ENCODE measurements around the gene URM1.

The URM1 gene

DNA sequence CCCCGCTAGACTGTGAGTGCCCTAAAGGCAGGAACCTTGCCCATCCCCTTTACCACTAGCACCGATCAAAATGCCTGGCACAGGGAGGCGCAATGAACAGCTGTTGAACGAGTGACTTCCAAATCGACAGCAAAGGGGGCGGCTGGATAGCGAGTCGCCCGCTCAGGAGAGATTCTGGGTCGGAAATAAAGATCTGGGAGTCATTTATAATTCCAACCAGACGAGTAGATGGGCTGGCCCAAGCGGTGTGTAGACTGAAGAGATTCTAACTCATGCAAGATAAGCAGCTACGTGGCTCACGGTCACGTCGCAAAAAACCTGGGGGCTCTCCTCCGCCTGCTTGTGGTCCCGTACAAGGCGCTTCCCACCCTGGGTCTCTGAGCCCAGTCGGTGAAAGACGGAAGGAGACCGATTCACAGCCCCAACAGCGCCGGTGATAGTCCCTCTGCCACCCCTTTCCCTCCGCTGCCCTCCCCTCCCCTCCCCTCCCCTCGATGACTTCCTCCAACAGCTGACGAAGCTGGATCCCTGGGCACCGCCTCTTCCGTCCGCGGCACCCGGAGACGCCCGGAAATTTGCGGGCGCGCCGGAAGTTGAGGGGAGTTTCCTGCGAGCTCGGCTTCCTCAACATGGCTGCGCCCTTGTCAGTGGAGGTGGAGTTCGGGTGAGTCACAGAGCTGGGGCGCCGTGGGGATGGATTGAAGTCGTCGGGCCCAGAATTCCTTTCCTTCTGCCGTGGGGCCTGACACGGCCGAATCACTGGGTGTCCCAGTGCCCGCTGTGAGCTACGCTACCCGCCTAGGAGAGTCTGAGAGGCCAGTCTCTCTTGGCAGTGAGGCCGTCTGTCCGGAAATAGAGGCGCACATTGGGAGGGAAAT lies at the start of gene URM1:
Gene URM1 (plus strand): TSS at position 623 of the 878 bp plus-strand sequence. CDS start 7 bp downstream, at position 630.
- peak within 1 kb of the TSS; percentile 99 for H3K4me3 ChIP-seq (ENCODE audit: control insufficient read depth, low read depth, low read length)
- TF ChIP-seq, protein P1, sequence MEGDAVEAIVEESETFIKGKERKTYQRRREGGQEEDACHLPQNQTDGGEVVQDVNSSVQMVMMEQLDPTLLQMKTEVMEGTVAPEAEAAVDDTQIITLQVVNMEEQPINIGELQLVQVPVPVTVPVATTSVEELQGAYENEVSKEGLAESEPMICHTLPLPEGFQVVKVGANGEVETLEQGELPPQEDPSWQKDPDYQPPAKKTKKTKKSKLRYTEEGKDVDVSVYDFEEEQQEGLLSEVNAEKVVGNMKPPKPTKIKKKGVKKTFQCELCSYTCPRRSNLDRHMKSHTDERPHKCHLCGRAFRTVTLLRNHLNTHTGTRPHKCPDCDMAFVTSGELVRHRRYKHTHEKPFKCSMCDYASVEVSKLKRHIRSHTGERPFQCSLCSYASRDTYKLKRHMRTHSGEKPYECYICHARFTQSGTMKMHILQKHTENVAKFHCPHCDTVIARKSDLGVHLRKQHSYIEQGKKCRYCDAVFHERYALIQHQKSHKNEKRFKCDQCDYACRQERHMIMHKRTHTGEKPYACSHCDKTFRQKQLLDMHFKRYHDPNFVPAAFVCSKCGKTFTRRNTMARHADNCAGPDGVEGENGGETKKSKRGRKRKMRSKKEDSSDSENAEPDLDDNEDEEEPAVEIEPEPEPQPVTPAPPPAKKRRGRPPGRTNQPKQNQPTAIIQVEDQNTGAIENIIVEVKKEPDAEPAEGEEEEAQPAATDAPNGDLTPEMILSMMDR (conservative IDR thresholded peaks at IDR 0.05; ENCODE audit: control insufficient read depth, insufficient read depth, low read depth, low read length) = no peak
- peak; percentile 93 for DNase-seq (ENCODE audit: low read depth)

DNA sequence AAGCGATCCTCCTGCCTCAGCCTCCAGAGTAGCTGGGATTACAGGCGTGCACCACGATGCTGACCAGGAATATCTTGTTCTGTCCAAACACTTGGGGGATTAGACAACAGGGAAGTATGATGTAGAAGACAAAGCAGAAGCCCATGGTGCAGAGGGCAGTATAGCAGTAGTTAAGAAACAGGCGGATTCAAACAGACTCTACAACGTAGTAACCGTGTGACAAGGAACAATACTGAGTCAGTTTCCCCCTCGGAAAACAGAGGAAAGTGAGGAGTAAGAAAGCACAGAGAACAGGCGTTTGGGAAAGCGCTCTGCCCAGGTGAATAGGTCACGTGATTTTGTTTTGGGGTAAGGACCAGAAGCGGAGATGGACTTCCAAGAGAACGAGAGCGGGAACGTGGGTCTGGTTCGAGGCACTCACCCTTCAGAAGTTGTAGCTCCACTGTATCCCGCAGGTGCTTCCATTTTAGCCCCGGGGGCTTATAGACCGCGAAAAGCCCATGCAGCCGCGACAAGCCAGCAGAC lies 49.2 kb upstream of the URM1 start:
- DNase-seq (ENCODE audit: low read depth) = no peak
- H3K4me3 ChIP-seq (ENCODE audit: control insufficient read depth, low read depth, low read length) = peak overlapping the region; percentile 93
- TF ChIP-seq, protein P1 (conservative IDR thresholded peaks at IDR 0.05; ENCODE audit: control insufficient read depth, insufficient read depth, low read depth, low read length) = no peak

- peak; percentile 92 for DNase-seq (ENCODE audit: low read depth)
- TF ChIP-seq, protein P1 (conservative IDR thresholded peaks at IDR 0.05; ENCODE audit: control insufficient read depth, insufficient read depth, low read depth, low read length) = no peak
- peak within 1 kb of the TSS; percentile 93 for H3K4me3 ChIP-seq (ENCODE audit: control insufficient read depth, low read depth, low read length)
These were observed 48.6 kb upstream of the URM1 start, which contains the start of the genes COQ4 and TRUB2 for GRCh38 chr9:128322404-128323211. Gene COQ4, plus strand, starts transcription at chr9:128322839. Its CDS starts 20 bp downstream, at chr9:128322859. Gene TRUB2, minus strand, starts transcription at chr9:128322447. Its CDS starts 39 bp downstream, at chr9:128322408.

DNA sequence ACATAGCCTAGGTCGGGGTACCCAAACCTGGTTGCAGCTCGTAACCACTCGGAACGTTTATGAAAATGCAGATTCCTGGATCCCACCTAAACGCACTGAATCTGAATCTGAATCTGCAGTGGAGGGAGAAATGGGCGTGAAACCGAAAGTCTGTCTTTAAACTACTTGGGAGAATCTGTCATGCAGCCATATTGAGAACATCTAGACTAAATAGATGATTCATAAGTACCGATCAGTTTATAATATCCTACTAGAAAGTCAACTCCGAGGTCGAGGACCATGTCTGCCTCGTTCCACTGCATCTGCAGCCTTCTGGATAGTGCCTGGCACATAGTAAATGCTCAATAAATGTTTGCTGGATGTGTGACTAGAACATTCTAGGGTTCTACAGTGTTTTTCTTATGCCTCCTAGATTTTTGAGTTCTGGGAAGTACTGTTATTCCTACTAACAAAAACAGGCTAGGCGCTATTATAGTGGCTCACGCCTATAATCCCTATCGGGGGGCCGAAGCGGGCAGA lies 47.9 kb upstream of the URM1 start:
- peak; percentile 47 for DNase-seq (ENCODE audit: low read depth)
- peak overlapping the region; percentile 93 for H3K4me3 ChIP-seq (ENCODE audit: control insufficient read depth, low read depth, low read length)
- TF ChIP-seq, protein P1 (conservative IDR thresholded peaks at IDR 0.05; ENCODE audit: control insufficient read depth, insufficient read depth, low read depth, low read length) = no peak

GRCh38 chr9:128323791-128324190 lies 47.4 kb upstream of the URM1 start:
- peak overlapping the region; percentile 93 for H3K4me3 ChIP-seq (ENCODE audit: control insufficient read depth, low read depth, low read length)

More at GRCh38 chr9:128323791-128324190, 47.4 kb upstream of the URM1 start:
- no peak for DNase-seq (ENCODE audit: low read depth)
- TF ChIP-seq, protein P1 (conservative IDR thresholded peaks at IDR 0.05; ENCODE audit: control insufficient read depth, insufficient read depth, low read depth, low read length) = no peak
